Measurements from ENCODE around the gene STXBP5.

STXBP5 gene

DNA sequence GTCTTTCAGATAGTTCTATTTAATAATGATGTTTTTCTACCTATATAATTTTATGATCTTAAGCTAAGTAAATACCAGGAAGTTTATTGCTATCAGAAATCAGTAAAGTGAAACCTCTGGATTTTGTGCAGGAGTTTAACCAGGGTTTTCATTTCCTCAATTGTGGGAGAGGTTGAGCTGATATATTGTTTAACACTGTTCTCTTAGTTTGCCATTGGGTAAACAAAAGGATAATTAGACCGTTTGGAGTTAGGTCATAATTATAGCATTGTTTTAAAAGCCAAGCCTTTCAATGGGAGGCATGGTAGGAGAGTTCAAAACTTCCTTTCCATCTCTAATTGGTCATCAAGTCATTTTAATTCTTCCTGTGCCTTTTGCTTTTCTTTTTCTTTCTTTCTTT, 58.7 kb downstream of the STXBP5 start:
- TF ChIP-seq, protein P1, sequence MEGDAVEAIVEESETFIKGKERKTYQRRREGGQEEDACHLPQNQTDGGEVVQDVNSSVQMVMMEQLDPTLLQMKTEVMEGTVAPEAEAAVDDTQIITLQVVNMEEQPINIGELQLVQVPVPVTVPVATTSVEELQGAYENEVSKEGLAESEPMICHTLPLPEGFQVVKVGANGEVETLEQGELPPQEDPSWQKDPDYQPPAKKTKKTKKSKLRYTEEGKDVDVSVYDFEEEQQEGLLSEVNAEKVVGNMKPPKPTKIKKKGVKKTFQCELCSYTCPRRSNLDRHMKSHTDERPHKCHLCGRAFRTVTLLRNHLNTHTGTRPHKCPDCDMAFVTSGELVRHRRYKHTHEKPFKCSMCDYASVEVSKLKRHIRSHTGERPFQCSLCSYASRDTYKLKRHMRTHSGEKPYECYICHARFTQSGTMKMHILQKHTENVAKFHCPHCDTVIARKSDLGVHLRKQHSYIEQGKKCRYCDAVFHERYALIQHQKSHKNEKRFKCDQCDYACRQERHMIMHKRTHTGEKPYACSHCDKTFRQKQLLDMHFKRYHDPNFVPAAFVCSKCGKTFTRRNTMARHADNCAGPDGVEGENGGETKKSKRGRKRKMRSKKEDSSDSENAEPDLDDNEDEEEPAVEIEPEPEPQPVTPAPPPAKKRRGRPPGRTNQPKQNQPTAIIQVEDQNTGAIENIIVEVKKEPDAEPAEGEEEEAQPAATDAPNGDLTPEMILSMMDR (IDR thresholded peaks at IDR 0.05; ENCODE audit: low read depth, low read length): no peak
- no peak for DNase-seq (ENCODE audit: low read depth in 2 of 2)
- H3K4me3 ChIP-seq (replicated peaks in 1 of 2; ENCODE audit: low read depth in 2 of 2, low read length in 2 of 2): no peak overlapping the region

DNA sequence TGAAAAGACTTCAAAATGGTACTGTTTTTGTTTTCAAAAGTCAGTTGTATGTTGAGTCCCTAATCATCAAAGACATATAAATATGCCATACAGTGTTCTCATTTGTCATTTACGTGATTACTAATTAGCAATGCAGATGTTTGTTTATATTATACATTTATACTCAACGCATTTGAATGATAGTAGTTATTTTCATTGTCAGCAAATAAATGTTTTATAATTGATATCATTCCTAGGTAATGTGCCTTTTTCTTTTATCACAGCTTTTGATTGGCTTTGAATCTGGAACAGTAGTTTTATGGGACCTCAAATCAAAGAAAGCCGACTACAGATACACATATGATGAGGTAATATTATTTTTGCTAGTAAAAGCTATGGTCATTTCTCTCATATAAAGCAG, 62.6 kb downstream of the STXBP5 start:
- DNase-seq (ENCODE audit: low read depth in 2 of 2): no peak

DNA sequence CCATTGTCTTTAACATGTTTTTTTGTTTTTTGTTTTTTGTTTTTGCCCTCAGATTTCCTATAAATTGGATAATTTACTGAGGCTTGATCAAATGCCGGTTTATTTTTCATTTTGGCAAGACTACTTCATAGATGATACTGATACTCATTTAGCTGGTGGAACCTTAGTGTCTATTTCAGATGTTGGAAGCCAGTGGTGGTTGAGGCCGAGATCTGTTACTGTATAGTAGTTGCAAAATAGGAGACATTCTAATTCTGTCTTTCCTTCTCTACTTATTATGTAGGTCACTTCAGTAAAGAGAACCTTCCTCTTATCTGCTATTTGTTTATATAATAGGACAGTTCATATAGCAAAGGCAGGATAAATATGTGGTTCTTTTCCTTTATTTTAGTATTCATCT, 63.4 kb downstream of the STXBP5 start:
- TF ChIP-seq, protein P1 (IDR thresholded peaks at IDR 0.05; ENCODE audit: low read depth, low read length): no peak
- no peak for DNase-seq (ENCODE audit: low read depth in 2 of 2)
- no peak overlapping the region for H3K4me3 ChIP-seq (replicated peaks in 1 of 2; ENCODE audit: low read depth in 2 of 2, low read length in 2 of 2)

More for the DNA sequence above, 62.6 kb downstream of the STXBP5 start:
- TF ChIP-seq, protein P1 (IDR thresholded peaks at IDR 0.05; ENCODE audit: low read depth, low read length): no peak
- no peak overlapping the region for H3K4me3 ChIP-seq (replicated peaks in 1 of 2; ENCODE audit: low read depth in 2 of 2, low read length in 2 of 2)

DNA sequence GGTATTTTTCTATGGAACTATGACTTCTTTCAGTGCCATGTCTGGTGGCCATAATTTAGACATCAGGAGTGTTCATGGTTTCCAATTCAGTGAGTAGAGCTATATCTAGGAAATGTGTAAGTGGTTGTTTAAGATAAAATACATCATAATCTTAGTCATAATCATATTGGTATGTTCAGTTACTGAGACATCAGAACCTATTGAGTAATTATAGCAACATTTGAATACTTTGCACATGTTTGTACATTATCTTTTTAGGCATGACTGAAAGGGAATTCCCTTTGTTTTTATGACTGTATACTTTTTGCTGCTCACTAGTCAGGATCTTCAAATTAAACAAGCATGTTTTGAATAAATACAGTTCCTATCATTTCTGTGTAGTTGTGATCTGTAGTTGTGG, 64.0 kb downstream of the STXBP5 start:
- TF ChIP-seq, protein P1 (IDR thresholded peaks at IDR 0.05; ENCODE audit: low read depth, low read length): no peak
- peak in 1 of 2 donors; percentile 70 for DNase-seq (ENCODE audit: low read depth in 2 of 2)
- no peak overlapping the region for H3K4me3 ChIP-seq (replicated peaks in 1 of 2; ENCODE audit: low read depth in 2 of 2, low read length in 2 of 2)

DNA sequence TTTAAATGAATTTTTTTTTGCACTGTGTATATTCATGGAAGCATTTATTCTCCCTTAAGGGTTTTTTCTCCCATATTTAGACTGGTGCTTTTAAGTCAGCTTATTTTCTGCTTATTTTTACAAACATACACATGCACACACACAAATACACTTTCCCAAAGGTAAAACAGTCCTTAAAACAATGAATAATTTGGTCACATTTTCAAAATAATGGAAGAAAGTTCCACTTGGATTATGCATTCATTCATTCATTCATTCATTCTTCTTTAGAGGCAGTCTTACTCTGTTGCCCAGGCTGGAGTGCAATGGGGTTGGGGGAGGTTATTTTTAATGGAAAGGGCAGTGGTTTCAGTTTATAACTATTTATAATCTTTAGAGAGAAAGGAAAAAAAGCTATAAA, 69.8 kb downstream of the STXBP5 start:
- TF ChIP-seq, protein P1 (IDR thresholded peaks at IDR 0.05; ENCODE audit: low read depth, low read length): no peak
- H3K4me3 ChIP-seq (replicated peaks in 1 of 2; ENCODE audit: low read depth in 2 of 2, low read length in 2 of 2): no peak overlapping the region
- DNase-seq (ENCODE audit: low read depth in 2 of 2): no peak

DNA sequence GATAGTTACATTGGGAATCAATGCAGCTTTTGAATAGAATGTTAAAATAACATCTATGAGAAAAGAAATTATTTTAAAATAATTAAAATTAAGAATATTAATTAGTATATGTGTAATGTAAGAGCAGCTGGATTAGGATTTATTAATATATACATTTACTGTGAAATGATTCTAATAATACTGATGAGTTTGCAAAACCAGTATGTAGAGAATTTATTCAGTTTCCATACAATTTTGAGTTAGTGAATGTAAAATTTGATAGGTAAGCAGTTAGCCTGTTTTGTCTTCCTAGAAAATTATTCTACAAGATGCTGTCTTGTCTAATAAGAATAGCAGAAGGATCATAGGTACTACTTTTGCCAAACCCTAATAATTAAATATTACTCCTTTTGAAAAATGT, 70.6 kb downstream of the STXBP5 start:
- TF ChIP-seq, protein P1 (IDR thresholded peaks at IDR 0.05; ENCODE audit: low read depth, low read length): no peak
- no peak for DNase-seq (ENCODE audit: low read depth in 2 of 2)

DNA sequence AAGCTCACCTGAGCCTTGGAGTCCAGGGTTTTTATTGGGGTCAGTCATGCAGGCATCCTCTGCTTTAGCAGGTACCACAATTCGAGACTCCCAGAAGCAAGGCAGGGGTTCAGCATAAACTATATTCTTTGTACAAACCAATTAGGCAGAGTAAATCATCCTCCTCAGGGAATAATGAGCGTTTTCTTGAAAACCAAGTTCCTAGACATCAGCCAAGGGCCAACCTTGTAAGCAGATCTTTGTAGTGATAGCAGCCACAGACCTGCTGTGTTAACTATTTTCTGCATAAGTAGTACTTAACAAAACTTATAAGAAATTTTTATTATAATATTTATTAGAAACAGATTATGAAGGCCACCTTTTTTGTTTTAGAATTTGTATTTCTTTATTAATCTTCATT, 74.7 kb downstream of the STXBP5 start:
- no peak overlapping the region for H3K4me3 ChIP-seq (replicated peaks in 1 of 2; ENCODE audit: low read depth in 2 of 2, low read length in 2 of 2)
- DNase-seq (ENCODE audit: low read depth in 2 of 2): no peak
- TF ChIP-seq, protein P1 (IDR thresholded peaks at IDR 0.05; ENCODE audit: low read depth, low read length): no peak

More for the DNA sequence above, 70.6 kb downstream of the STXBP5 start:
- no peak overlapping the region for H3K4me3 ChIP-seq (replicated peaks in 1 of 2; ENCODE audit: low read depth in 2 of 2, low read length in 2 of 2)
